ACC112 (cell line): ENCODE measurements around the gene FRMD4B.

Experiments used
- H2AFZ ChIP-seq: fragments of 200-600 bp; sonication (generic); one replicate; pipeline ENCODE4 v1.6.0; 2017; ENCODE audit warnings: antibody characterized with exemption, low read length; ENCODE audit not compliant: unreplicated experiment
- H3K27ac ChIP-seq: fragments of 200-600 bp; sonication (generic); 2 replicates; pipeline ENCODE4 v1.5.1; 2014; ENCODE audit warnings: low read depth, mild to moderate bottlenecking, antibody characterized with exemption, low read length, moderate library complexity
- H3K27me3 ChIP-seq: fragments of 200-600 bp; sonication (generic); 2 replicates; pipeline ENCODE4 v1.6.1; 2014; ENCODE audit warnings: mild to moderate bottlenecking, antibody characterized with exemption, low read length, moderate library complexity, mixed read lengths; ENCODE audit not compliant: insufficient read depth
- H3K36me3 ChIP-seq: fragments of 200-600 bp; sonication (generic); 2 replicates; pipeline ENCODE4 v1.6.1; 2016; ENCODE audit warnings: mild to moderate bottlenecking, antibody characterized with exemption, low read length, moderate library complexity, mixed read lengths; ENCODE audit not compliant: insufficient read depth
- H3K4me1 ChIP-seq: fragments of 200-600 bp; sonication (generic); one replicate; pipeline ENCODE4 v1.6.1; 2016; ENCODE audit warnings: low read length, mixed read lengths; ENCODE audit not compliant: insufficient read depth, unreplicated experiment, control insufficient read depth
- H3K4me3 ChIP-seq: fragments of 200-600 bp; sonication (generic); 2 replicates; pipeline ENCODE4 v1.5.1; 2014; ENCODE audit warnings: mild to moderate bottlenecking, low read depth, low read length
- H3K79me2 ChIP-seq: fragments of 200-600 bp; sonication (generic); one replicate; pipeline ENCODE4 v1.6.0; 2016; ENCODE audit warnings: low read length; ENCODE audit not compliant: control insufficient read depth, unreplicated experiment, insufficient read depth

FRMD4B gene

DNA sequence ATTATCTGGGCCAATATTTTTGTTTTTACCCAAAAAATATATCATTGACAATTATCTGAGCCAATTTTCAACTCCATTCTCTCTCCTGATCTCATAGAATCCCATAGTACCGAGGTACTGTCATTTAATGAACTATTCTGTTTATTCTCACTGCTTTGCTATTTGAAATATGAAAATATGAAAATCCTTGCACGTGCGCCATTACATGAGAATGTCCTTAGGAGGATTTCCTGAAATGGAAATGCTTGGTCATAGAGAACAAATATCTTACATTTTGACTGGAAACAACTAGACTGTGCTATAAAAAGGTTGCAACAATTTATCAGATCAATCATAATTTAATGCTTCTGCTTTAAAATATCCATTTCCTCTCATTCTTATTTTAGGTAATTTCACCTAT lies 18.3 kb downstream of the FRMD4B start:
- H3K79me2 ChIP-seq, result no peaks in the 10 kb centered on the region
- peaks cover 5% of the 10 kb centered on the region for H3K4me1 ChIP-seq
- no peak overlapping the region for H3K27ac ChIP-seq
- 0 out of 2 replicates have a peak, but pooled peaks cover under 1% of the 10 kb centered on the region for H3K27me3 ChIP-seq
- no peak overlapping the region for H2AFZ ChIP-seq
- H3K36me3 ChIP-seq, result no peaks in the 10 kb centered on the region
- H3K4me3 ChIP-seq, result no peak overlapping the region

DNA sequence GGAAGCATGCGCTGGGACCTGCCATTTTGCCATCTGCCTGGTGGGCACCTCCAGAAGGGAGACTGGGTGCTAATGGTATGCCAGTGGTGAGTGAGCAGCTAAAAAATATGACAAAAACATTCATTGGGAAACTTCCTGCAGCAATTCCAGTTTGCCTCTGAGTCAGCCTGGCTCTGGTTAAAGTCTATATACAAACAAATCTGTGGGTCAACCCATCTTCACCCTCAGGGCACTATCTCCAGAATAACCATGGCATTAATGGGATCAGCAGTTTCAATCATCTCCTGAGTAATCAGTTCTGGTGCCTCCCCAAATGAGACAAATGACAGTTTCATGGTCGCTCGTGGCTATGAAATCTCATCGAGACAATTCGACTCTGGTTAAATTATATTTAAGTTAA lies 21.5 kb downstream of the FRMD4B start:
- peaks cover 4% of the 10 kb centered on the region; the same call in 1 of the 2 replicates for H3K27me3 ChIP-seq
- H3K79me2 ChIP-seq, result no peaks in the 10 kb centered on the region
- H3K4me1 ChIP-seq, result peaks cover 3% of the 10 kb centered on the region
- no peak overlapping the region for H3K27ac ChIP-seq
- H3K36me3 ChIP-seq, result no peaks in the 10 kb centered on the region
- H3K4me3 ChIP-seq, result no peak overlapping the region
- H2AFZ ChIP-seq, result no peak overlapping the region

DNA sequence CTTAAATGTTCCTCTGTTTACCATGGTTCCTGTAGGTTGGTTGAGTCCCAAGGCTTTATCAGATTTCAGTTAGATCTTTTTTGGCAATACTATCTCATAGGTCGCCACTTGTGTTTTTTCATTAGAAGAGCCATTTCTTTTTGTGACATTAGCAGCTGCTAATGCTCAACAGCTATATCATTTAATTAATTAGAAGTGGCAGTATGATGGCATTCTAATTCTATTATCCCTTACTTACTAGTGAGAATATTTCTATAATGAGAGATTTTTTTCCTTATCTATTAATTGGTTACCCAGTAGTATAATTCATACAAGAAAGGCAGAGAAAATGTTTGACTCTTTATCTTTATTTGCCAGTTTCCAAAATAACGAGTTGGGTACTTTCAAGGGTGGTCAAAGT lies 25.2 kb downstream of the FRMD4B start:
- Histone ChIP-seq H3K4me3 (no peak overlapping the region), H3K27me3 (peaks cover 4% of the 10 kb centered on the region; the same call in 1 of the 2 replicates), H2AFZ (no peak overlapping the region), H3K4me1 (peaks cover 9% of the 10 kb centered on the region), H3K27ac (no peak overlapping the region), H3K79me2 (no peaks in the 10 kb centered on the region), H3K36me3 (no peaks in the 10 kb centered on the region)

DNA sequence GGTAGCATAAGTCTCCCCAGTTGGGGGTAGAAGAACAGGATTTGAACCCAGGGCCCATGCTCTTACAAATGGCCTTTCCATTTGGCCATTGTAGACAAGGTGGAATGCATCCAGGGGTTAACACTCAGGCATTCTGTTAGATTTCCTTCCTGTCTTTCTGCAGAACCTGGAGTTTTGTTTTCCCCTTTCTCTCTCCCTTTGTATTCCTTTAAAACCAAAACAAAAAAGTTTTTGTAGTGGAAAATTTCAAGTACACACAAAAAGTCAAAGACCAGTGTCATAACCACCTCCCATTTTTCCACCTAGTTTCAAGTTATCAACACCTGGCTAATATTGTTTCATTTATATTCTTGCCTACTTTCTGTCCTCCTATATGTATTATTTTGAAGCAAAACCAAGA lies 26.0 kb downstream of the FRMD4B start:
- Histone ChIP-seq H3K4me3 (no peak overlapping the region), H3K27ac (no peak overlapping the region), H3K4me1 (peaks cover 9% of the 10 kb centered on the region), H3K27me3 (peaks cover 4% of the 10 kb centered on the region; the same call in 1 of the 2 replicates), H3K36me3 (no peaks in the 10 kb centered on the region), H3K79me2 (no peaks in the 10 kb centered on the region), H2AFZ (no peak overlapping the region)

DNA sequence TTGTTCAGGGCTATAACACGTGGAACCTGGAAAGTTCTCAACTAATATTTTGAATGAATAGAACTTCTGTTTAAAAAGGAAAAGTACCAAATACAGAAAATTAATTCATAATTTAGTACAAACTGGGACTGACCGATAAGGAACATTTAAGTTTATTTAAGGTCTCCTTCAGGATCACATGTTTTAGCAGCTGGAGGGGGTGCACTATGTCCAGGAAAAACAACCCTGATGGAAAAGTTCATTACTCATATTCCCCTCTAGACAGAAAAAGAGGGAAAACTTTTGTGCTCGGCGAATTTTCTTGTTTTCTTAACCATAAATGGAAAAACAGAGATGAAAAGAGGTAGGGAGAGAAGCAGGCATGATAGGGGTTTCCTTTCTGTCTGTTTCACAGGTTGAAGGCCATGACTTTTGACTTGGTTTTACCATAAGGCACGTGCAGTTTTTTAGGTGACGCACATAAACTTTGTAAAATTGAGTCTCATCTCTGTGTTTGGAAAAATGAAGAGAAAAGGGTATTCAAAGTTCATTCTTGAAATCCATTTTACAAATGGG lies 26.5 kb downstream of the FRMD4B start:
- no peak overlapping the region for H2AFZ ChIP-seq
- H3K27me3 ChIP-seq, result peaks cover 7% of the 10 kb centered on the region; the same call in 1 of the 2 replicates

DNA sequence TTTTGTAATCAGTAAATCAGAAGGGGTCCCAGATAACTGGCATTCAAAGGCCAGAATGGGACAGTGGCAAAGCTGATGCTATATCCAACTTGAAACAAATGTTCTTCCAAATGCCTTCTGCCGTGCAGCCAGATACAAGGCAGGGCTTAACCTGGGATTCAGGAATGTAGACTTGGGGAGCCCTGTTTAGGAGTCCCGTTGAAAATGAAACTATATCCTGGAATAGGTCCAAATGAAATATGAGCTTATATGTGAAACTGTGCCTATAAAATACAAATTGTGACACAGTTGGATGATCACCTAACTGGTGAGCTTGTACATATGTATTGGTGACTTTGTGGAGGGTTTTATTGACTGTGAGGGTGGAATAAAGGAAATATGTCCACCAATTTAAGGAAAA lies 28.7 kb downstream of the FRMD4B start:
- H3K4me3 ChIP-seq, result no peak overlapping the region
- no peaks in the 10 kb centered on the region for H3K79me2 ChIP-seq
- H3K27me3 ChIP-seq, result peaks cover 8% of the 10 kb centered on the region; the same call in 1 of the 2 replicates
- H3K36me3 ChIP-seq, result no peaks in the 10 kb centered on the region
- peak overlapping the region; percentile 51 for H2AFZ ChIP-seq
- peaks cover 9% of the 10 kb centered on the region for H3K4me1 ChIP-seq
- no peak overlapping the region for H3K27ac ChIP-seq

More for the DNA sequence above, 26.5 kb downstream of the FRMD4B start:
- Histone ChIP-seq H3K4me1 (peaks cover 9% of the 10 kb centered on the region), H3K36me3 (no peaks in the 10 kb centered on the region), H3K79me2 (no peaks in the 10 kb centered on the region), H3K27ac (no peak overlapping the region), H3K4me3 (no peak overlapping the region)

DNA sequence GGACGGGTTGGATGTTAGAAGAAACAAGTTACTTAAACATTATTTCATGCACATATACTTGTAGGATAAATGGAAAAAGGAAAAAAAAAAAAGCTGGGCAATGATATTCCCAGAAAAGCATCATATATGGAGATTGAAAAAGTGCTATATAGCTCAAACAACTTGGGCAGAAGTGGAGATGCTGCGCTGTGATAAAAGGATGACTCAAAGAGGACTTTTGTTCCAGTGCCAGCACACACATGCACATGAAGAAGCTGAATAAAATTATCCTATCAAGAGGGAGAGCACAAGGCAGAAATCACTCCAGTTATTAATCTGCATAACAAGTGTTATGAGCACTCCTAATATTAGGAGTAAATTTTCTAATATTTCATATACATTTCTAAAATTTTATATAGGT lies 30.9 kb downstream of the FRMD4B start:
- H2AFZ ChIP-seq, result no peak overlapping the region
- peaks cover 9% of the 10 kb centered on the region for H3K4me1 ChIP-seq
- H3K79me2 ChIP-seq, result no peaks in the 10 kb centered on the region
- no peak overlapping the region for H3K4me3 ChIP-seq
- no peak overlapping the region for H3K27ac ChIP-seq
- peaks cover 8% of the 10 kb centered on the region; the same call in 1 of the 2 replicates for H3K27me3 ChIP-seq
- no peaks in the 10 kb centered on the region for H3K36me3 ChIP-seq

DNA sequence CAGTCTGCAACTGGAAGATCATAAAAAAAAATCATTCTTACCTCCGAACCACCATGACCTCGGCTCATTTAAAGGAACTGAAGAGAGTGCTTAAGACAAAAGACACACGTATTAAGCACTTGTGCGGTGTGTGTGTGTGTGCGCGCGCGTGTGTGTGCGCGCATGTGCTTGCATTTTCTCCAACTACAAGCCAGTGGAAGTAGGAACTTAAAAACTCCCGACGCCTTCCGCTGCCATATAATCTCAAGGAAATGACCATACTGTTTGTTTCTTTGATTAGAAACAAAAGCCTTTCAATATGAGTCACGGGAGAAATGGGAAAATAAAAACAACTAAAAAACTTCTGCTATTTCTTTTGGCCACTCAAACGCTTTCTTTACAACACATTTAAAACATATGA lies 32.4 kb downstream of the FRMD4B start:
- Histone ChIP-seq H3K4me1 (peaks cover 9% of the 10 kb centered on the region), H3K27me3 (peaks cover 4% of the 10 kb centered on the region; the same call in 1 of the 2 replicates), H2AFZ (no peak overlapping the region), H3K36me3 (no peaks in the 10 kb centered on the region), H3K4me3 (no peak overlapping the region), H3K27ac (no peak overlapping the region), H3K79me2 (no peaks in the 10 kb centered on the region)

DNA sequence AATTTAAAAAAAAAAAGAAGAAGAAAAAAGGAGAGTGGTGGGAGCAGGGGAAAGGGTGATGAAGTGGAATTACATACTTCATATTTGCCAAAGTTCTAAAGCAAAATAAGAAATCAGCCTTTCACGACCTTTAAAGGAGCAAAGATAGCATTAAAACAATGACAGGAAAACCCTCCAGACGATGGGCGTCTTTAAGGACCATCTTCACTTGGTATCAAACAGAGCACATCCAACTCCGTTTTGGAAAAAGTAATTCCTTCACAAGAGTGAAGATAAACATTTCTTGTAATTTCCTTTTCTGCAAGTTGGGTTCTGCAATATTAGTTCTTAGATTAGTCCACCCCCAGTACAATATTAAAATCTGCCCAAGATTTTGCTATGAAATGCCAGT lies 32.8 kb downstream of the FRMD4B start:
- H3K36me3 ChIP-seq, result no peaks in the 10 kb centered on the region
- no peaks in the 10 kb centered on the region for H3K79me2 ChIP-seq
- no peak overlapping the region for H3K27ac ChIP-seq
- peaks cover 4% of the 10 kb centered on the region; the same call in 1 of the 2 replicates for H3K27me3 ChIP-seq
- H2AFZ ChIP-seq, result no peak overlapping the region
- H3K4me3 ChIP-seq, result no peak overlapping the region
- H3K4me1 ChIP-seq, result peaks cover 9% of the 10 kb centered on the region

DNA sequence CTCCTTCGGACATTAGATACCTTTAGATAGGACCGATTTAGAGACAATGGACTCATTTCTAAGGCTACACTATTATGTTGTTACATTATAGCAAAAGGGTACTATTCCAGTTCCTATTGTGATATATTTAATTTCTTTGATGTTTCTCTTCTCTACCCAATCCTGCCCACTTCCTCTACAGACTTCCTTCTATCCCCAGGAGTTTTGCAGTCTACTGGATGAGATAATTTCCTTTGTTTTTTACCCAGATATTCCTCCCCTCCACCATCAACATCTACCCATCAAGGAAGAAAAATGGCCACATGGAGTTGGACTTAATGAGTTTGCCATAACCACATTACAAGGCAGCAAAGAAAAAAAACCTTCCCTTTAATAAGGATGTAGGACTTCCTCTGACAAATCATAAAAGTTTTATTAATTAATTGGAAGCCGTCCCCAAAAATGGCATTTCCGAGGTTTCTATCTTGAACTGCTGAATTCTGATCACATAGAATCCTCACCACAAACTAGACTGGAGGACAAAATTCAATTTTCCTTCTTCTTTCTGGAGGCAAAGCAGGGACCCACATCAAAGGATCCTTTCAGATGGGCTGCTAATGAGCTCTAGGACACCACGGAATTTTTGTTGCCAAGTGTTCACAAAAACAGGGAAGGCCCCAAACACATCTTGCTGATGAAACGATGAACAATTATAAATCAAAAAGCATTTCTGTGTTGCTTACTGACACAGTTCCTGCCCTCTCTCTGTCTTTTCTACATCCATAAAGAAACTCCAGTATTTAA lies 33.4 kb downstream of the FRMD4B start:
- H3K36me3 ChIP-seq, result no peaks in the 10 kb centered on the region
- no peak overlapping the region for H2AFZ ChIP-seq
- peaks cover 4% of the 10 kb centered on the region; the same call in 1 of the 2 replicates for H3K27me3 ChIP-seq
- H3K27ac ChIP-seq, result no peak overlapping the region
- H3K4me3 ChIP-seq, result no peak overlapping the region
- H3K4me1 ChIP-seq, result peaks cover 9% of the 10 kb centered on the region
- H3K79me2 ChIP-seq, result no peaks in the 10 kb centered on the region

DNA sequence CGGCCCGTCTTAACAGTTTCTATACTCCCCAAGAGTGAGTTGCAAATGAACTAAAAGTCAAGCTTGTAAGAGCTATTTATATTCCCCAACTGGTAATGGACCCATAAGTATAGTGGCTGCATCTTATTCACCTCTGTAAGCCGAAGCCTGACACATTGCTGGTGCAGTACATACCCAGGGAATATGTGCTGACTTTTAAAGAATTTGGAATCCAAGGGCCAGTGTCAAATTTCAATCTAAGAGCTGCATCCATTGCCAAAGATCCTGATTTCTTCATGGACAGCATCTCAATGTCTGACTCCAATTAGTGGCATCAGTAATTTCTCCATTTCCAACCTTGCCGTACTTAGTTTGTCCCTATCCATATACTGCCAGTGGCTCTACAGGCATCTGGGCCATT lies 42.0 kb downstream of the FRMD4B start:
- no peak overlapping the region for H2AFZ ChIP-seq
- no peak overlapping the region for H3K4me3 ChIP-seq
- H3K79me2 ChIP-seq, result no peaks in the 10 kb centered on the region
- no peaks in the 10 kb centered on the region for H3K36me3 ChIP-seq
- H3K27ac ChIP-seq, result no peak overlapping the region
- H3K27me3 ChIP-seq, result peaks cover 12% of the 10 kb centered on the region; the same call in 1 of the 2 replicates
- H3K4me1 ChIP-seq, result peaks cover 4% of the 10 kb centered on the region
